SJSA1 (cell line): Measurements from ENCODE around the gene OR2M4. TPM values are rescaled to one million over a fixed set of nuclear protein-coding genes. Genes with fewer than 3 reads are reported as not detected.
"Not testable (repeated sequence)": the region's sequence is repeated elsewhere in the genome, so short reads cannot be mapped to it uniquely, and the experiment has no call there.

Experiments used
- DNase-seq, 2 experiments: peaks; one replicate each; pipeline ENCODE4 v3.0.0-alpha.2; 2015 to 2020; ENCODE audit warnings: low spot score in 2 of 2, low read depth in 1 of 2
- H3K27ac ChIP-seq: fragments of 250-450 bp; sonication (Bioruptor Pico); 2 replicates; pipeline ENCODE4 v1.5.1; 2020; ENCODE audit warnings: mild to moderate bottlenecking, moderate library complexity
- H3K27me3 ChIP-seq: fragments of 250-450 bp; sonication (Bioruptor Pico); replicated peaks from 2 replicates; pipeline ENCODE4 v1.5.1; 2020; ENCODE audit warnings: mild to moderate bottlenecking, moderate library complexity
- H3K36me3 ChIP-seq: fragments of 250-450 bp; sonication (Bioruptor Pico); 2 replicates; pipeline ENCODE4 v1.5.1; 2020; ENCODE audit warnings: mild to moderate bottlenecking
- H3K4me1 ChIP-seq: fragments of 250-450 bp; sonication (Bioruptor Pico); replicated peaks from 2 replicates; pipeline ENCODE4 v1.6.1; 2021; ENCODE audit warnings: mild to moderate bottlenecking
- H3K4me3 ChIP-seq: fragments of 250-450 bp; sonication (Bioruptor Pico); 2 replicates; pipeline ENCODE4 v1.5.1; 2020; ENCODE audit warnings: mild to moderate bottlenecking
- H3K9me3 ChIP-seq: fragments of 250-450 bp; sonication (Bioruptor Pico); replicated peaks from 2 replicates; pipeline ENCODE4 v1.5.1; 2020; ENCODE audit warnings: mild to moderate bottlenecking
- total RNA-seq: library from RNA; depleted of rRNA; stranded (reverse); fragments of >200 nt; shearing (Covaris generic); gene quantifications from 2 replicates; pipeline ENCODE4 v1.2.3, GENCODE V29; 2014; rRNA removed

OR2M4 gene
- total RNA-seq = not detected in 2 replicates

- H3K9me3 ChIP-seq = peaks cover 2% of the 10 kb centered on the region
- H3K4me3 ChIP-seq = no peak within 1 kb of the TSS
- H3K4me1 ChIP-seq = no peaks in the 10 kb centered on the region
- H3K27me3 ChIP-seq = no peaks in the 10 kb centered on the region
- no peak for DNase-seq
- no peaks in the 10 kb centered on the region for H3K36me3 ChIP-seq
- no peak within 1 kb of the TSS for H3K27ac ChIP-seq
Observed at GRCh38 chr1:248231117-248231516, at the start of gene OR2M4. Gene OR2M4, plus strand, starts transcription at chr1:248231417. Its CDS starts 7,512 bp downstream, at chr1:248238929.

- no peak for DNase-seq
- Histone ChIP-seq H3K4me1 (no peaks in the 10 kb centered on the region), H3K27me3 (no peaks in the 10 kb centered on the region), H3K27ac (no peak overlapping the region), H3K4me3 (no peak overlapping the region), H3K36me3 (no peaks in the 10 kb centered on the region), H3K9me3 (peaks cover 3% of the 10 kb centered on the region)
Observed at GRCh38 chr1:248183996-248184395, 47.2 kb upstream of the OR2M4 start.

GRCh38 chr1:248187363-248187762 is 43.9 kb upstream of the OR2M4 start:
- DNase-seq = no peak
- Histone ChIP-seq H3K36me3 (no peaks in the 10 kb centered on the region), H3K27me3 (no peaks in the 10 kb centered on the region), H3K4me1 (no peaks in the 10 kb centered on the region), H3K4me3 (no peak overlapping the region), H3K27ac (no peak overlapping the region), H3K9me3 (peaks cover 8% of the 10 kb centered on the region)

GRCh38 chr1:248189026-248189425 is 42.2 kb upstream of the OR2M4 start:
- Histone ChIP-seq H3K4me1 (no peaks in the 10 kb centered on the region), H3K27me3 (no peaks in the 10 kb centered on the region), H3K27ac (no peak overlapping the region), H3K4me3 (no peak overlapping the region), H3K9me3 (peaks cover 8% of the 10 kb centered on the region), H3K36me3 (no peaks in the 10 kb centered on the region)
- no peak for DNase-seq

- H3K36me3 ChIP-seq = no peaks in the 10 kb centered on the region
- no peak for DNase-seq
Observed at GRCh38 chr1:248194117-248194516, 37.1 kb upstream of the OR2M4 start.

GRCh38 chr1:248196965-248197364 is 34.3 kb upstream of the OR2M4 start, which contains the start of gene OR2M3:
Gene OR2M3, plus strand, starts transcription at chr1:248197265. Its CDS starts 5,803 bp downstream, at chr1:248203068.
- DNase-seq = no peak
- H3K4me3 ChIP-seq = no peak within 1 kb of the TSS
- no peaks in the 10 kb centered on the region for H3K36me3 ChIP-seq
- no peaks in the 10 kb centered on the region for H3K4me1 ChIP-seq
- H3K27me3 ChIP-seq = no peaks in the 10 kb centered on the region
- no peaks in the 10 kb centered on the region; the same call in 1 of the 2 replicates for H3K9me3 ChIP-seq
- no peak within 1 kb of the TSS for H3K27ac ChIP-seq

More at GRCh38 chr1:248194117-248194516, 37.1 kb upstream of the OR2M4 start:
- H3K4me3 ChIP-seq = no peak overlapping the region
- H3K9me3 ChIP-seq = peaks cover 3% of the 10 kb centered on the region
- H3K27ac ChIP-seq = no peak overlapping the region
- H3K4me1 ChIP-seq = no peaks in the 10 kb centered on the region
- H3K27me3 ChIP-seq = no peaks in the 10 kb centered on the region

- no peaks in the 10 kb centered on the region for H3K36me3 ChIP-seq
- DNase-seq = no peak
Observed at GRCh38 chr1:248215880-248216279, 15.3 kb upstream of the OR2M4 start.

GRCh38 chr1:248225537-248225936 is 5.7 kb upstream of the OR2M4 start:
- Histone ChIP-seq H3K9me3 (peaks cover 2% of the 10 kb centered on the region), H3K4me3 (no peak overlapping the region), H3K4me1 (no peaks in the 10 kb centered on the region), H3K36me3 (no peaks in the 10 kb centered on the region), H3K27me3 (no peaks in the 10 kb centered on the region), H3K27ac (no peak overlapping the region)
- DNase-seq = no peak

More at GRCh38 chr1:248215880-248216279, 15.3 kb upstream of the OR2M4 start:
- H3K27ac ChIP-seq = no peak overlapping the region
- no peaks in the 10 kb centered on the region for H3K27me3 ChIP-seq
- no peaks in the 10 kb centered on the region for H3K4me1 ChIP-seq
- no peak overlapping the region for H3K4me3 ChIP-seq
- H3K9me3 ChIP-seq = peaks cover 6% of the 10 kb centered on the region

GRCh38 chr1:248229360-248229908 is 1.8 kb upstream of the OR2M4 start:
- H3K27me3 ChIP-seq = no peaks in the 10 kb centered on the region
- DNase-seq = no peak
- no peaks in the 10 kb centered on the region for H3K36me3 ChIP-seq
- H3K27ac ChIP-seq = no peak overlapping the region
- no peak overlapping the region for H3K4me3 ChIP-seq
- no peaks in the 10 kb centered on the region; the same call in none of the 2 replicates for H3K9me3 ChIP-seq
- no peaks in the 10 kb centered on the region for H3K4me1 ChIP-seq

GRCh38 chr1:248239478-248239877 is 8.3 kb downstream of the OR2M4 start:
- Histone ChIP-seq H3K4me1 (no peaks in the 10 kb centered on the region), H3K4me3 (no peak overlapping the region), H3K9me3 (peaks cover 2% of the 10 kb centered on the region; the same call in 1 of the 2 replicates), H3K27ac (no peak overlapping the region), H3K36me3 (no peaks in the 10 kb centered on the region), H3K27me3 (no peaks in the 10 kb centered on the region)
- DNase-seq = no peak

- DNase-seq = no peak
- H3K36me3 ChIP-seq = no peaks in the 10 kb centered on the region
- no peaks in the 10 kb centered on the region for H3K4me1 ChIP-seq
Observed at GRCh38 chr1:248243204-248243603, 12.0 kb downstream of the OR2M4 start.

GRCh38 chr1:248259309-248259708 is 28.1 kb downstream of the OR2M4 start:
- not testable (repeated sequence) for H3K9me3 ChIP-seq, H3K27me3 ChIP-seq, H3K27ac ChIP-seq, H3K4me3 ChIP-seq, H3K36me3 ChIP-seq, DNase-seq, H3K4me1 ChIP-seq

More at GRCh38 chr1:248243204-248243603, 12.0 kb downstream of the OR2M4 start:
- Histone ChIP-seq H3K9me3 (0 out of 2 replicates have a peak, but pooled peaks cover 4% of the 10 kb centered on the region), H3K27me3 (no peaks in the 10 kb centered on the region), H3K27ac (no peak overlapping the region), H3K4me3 (no peak overlapping the region)

- Histone ChIP-seq H3K9me3 (peaks cover 3% of the 10 kb centered on the region; the same call in 1 of the 2 replicates), H3K36me3 (no peaks in the 10 kb centered on the region), H3K27me3 (no peaks in the 10 kb centered on the region), H3K27ac (no peak overlapping the region), H3K4me1 (no peaks in the 10 kb centered on the region), H3K4me3 (no peak overlapping the region)
- DNase-seq = no peak
Observed at GRCh38 chr1:248268178-248268577, 37.0 kb downstream of the OR2M4 start.

- not testable (repeated sequence) for H3K27ac ChIP-seq, H3K36me3 ChIP-seq, H3K4me1 ChIP-seq
Observed at GRCh38 chr1:248273225-248273624, 42.0 kb downstream of the OR2M4 start.

GRCh38 chr1:248277876-248278275 is 46.7 kb downstream of the OR2M4 start, which contains the start of gene OR2T33:
Gene OR2T33, minus strand, starts transcription at chr1:248277976. Its CDS starts 4,162 bp downstream, at chr1:248273814.
- H3K4me1 ChIP-seq = no peaks in the 10 kb centered on the region
- DNase-seq = no peak
- no peak within 1 kb of the TSS for H3K27ac ChIP-seq
- H3K36me3 ChIP-seq = no peaks in the 10 kb centered on the region
- peaks cover 4% of the 10 kb centered on the region; the same call in 1 of the 2 replicates for H3K9me3 ChIP-seq
- no peaks in the 10 kb centered on the region for H3K27me3 ChIP-seq
- no peak within 1 kb of the TSS for H3K4me3 ChIP-seq

More at GRCh38 chr1:248273225-248273624, 42.0 kb downstream of the OR2M4 start:
- H3K9me3 ChIP-seq, DNase-seq, H3K27me3 ChIP-seq, H3K4me3 ChIP-seq: not testable (repeated sequence)
